K562 (cell line): Measurements from ENCODE around the gene SERTAD1. TPM values are rescaled to one million over a fixed set of nuclear protein-coding genes. Genes with fewer than 3 reads are reported as not detected.

Experiments
- ATAC-seq: fragments of 200-7000 bp; cut with Tn5 transposase; 3 replicates; pipeline ENCODE4 v1.9.1; 2020; ENCODE audit warnings: moderate library complexity
- BruUV-seq: library from RNA; stranded (reverse); fragments of 400-500 nt; replicated peaks from 2 replicates; lab custom pipeline; 2021; lab: Mats Ljungman, UMichigan
- CTCF ChIA-PET: fragments of 300-600 bp; formaldehyde crosslinking; extraction: SDS; loops from one replicate; lab custom pipeline; 2021; ENCODE audit warnings: low intra/inter-chr PET ratio; lab: Yijun Ruan, JAX
- POLR2A ChIA-PET: fragments of 300-600, 350-650 bp; sonication (Branson Sonifier 250); formaldehyde crosslinking; extraction: SDS; loops from one replicate; lab custom pipeline; 2021; ENCODE audit warnings: antibody characterized with exemption, inconsistent platforms; lab: Yijun Ruan, JAX
- DNase-seq, 4 experiments: peaks; one replicate each; pipeline versions ENCODE4 v3.0.0 to v3.0.0-alpha.2; 2011 to 2018; ENCODE audit warnings: low spot score in 3 of 4, mixed read lengths in 3 of 4; ENCODE audit errors: extremely low read depth in 1 of 4
- FAIRE-seq: peaks from 2 replicates; lab custom pipeline; 2011; peaks lifted over from hg19 to GRCh38; lab: Jason Lieb, UNC
- H2AFZ ChIP-seq: 2 replicates; pipeline ENCODE4 v1.6.0; 2011; ENCODE audit warnings: low read depth, low read length, control low read depth, inconsistent platforms
- H3K27ac ChIP-seq: fragments of 200-600 bp; 3 replicates; pipeline ENCODE4 v1.8.0; 2011; ENCODE audit warnings: low read depth, mild to moderate bottlenecking, control low read depth, inconsistent platforms, low read length, moderate library complexity, mixed read lengths; ENCODE audit errors: extremely low read depth
- H3K27me3 ChIP-seq, 2 experiments: fragments of 300-600 bp in 1 of 2; 2 replicates in 1 of 2; 3 replicates in 1 of 2; pipeline versions ENCODE4 v1.6.0 to v1.8.0; 2011; ENCODE audit warnings: inconsistent platforms in 2 of 2, low read length in 2 of 2, mild to moderate bottlenecking in 1 of 2, mixed read lengths in 1 of 2, moderate library complexity in 1 of 2; ENCODE audit not compliant: control insufficient read depth in 2 of 2, insufficient read depth in 2 of 2
- H3K36me3 ChIP-seq: fragments of 300-600 bp; 3 replicates; pipeline ENCODE4 v1.8.0; 2011; ENCODE audit warnings: mild to moderate bottlenecking, low read length, inconsistent platforms; ENCODE audit not compliant: control insufficient read depth, insufficient read depth
- H3K4me1 ChIP-seq, 2 experiments: fragments of 200-600 bp in 1 of 2; replicated peaks in 1 of 2; 2 replicates in 1 of 2; 3 replicates in 1 of 2; pipeline versions ENCODE4 v1.5.1 to v1.8.0; 2011; ENCODE audit warnings: inconsistent platforms in 2 of 2, low read length in 2 of 2, mild to moderate bottlenecking in 1 of 2, mixed read lengths in 1 of 2, moderate library complexity in 1 of 2; ENCODE audit not compliant: control insufficient read depth in 2 of 2, insufficient read depth in 2 of 2
- H3K4me2 ChIP-seq: 2 replicates; pipeline ENCODE4 v1.6.1; 2011; ENCODE audit warnings: low read length, control low read depth, inconsistent platforms, mixed read lengths; ENCODE audit not compliant: insufficient read depth
- H3K4me3 ChIP-seq: fragments of 200-600 bp; sonication (generic), shearing (Covaris generic); 2 replicates; pipeline ENCODE4 v1.5.1; 2016; ENCODE audit warnings: control low read depth, inconsistent platforms
- H3K79me2 ChIP-seq: fragments of 200-600 bp; 3 replicates; pipeline ENCODE4 v1.8.0; 2011; ENCODE audit warnings: low read length, inconsistent platforms; ENCODE audit not compliant: control insufficient read depth, insufficient read depth
- H3K9ac ChIP-seq, 2 experiments: 2 replicates each; pipeline versions ENCODE4 v1.6.0 to v1.6.1; 2011; ENCODE audit warnings: low read depth in 2 of 2, low read length in 2 of 2, control low read depth in 1 of 2, inconsistent platforms in 1 of 2, mild to moderate bottlenecking in 1 of 2, mixed read lengths in 1 of 2; ENCODE audit not compliant: insufficient read depth in 1 of 2
- H3K9me1 ChIP-seq: one replicate; pipeline ENCODE4 v1.6.0; 2011; ENCODE audit warnings: inconsistent platforms, mild to moderate bottlenecking, low read length, moderate library complexity; ENCODE audit not compliant: control insufficient read depth, insufficient read depth
- H3K9me3 ChIP-seq: replicated peaks from 2 replicates; pipeline ENCODE4 v1.5.1; 2011; ENCODE audit warnings: low read depth, low read length, inconsistent platforms; ENCODE audit not compliant: control insufficient read depth, insufficient read depth
- H4K20me1 ChIP-seq: replicated peaks from 2 replicates; pipeline ENCODE4 v1.6.1; 2011; ENCODE audit warnings: low read length, inconsistent platforms, mixed read lengths; ENCODE audit not compliant: control insufficient read depth, insufficient read depth
- MCM5 ChIP-seq: fragments of 450-650 bp; IDR thresholded peaks from 2 replicates; pipeline ENCODE4 v1.6.1; 2016; ENCODE audit warnings: low read depth
- PML ChIP-seq: IDR thresholded peaks from 2 replicates; pipeline ENCODE4 v1.6.1; 2012; ENCODE audit warnings: low read length, inconsistent platforms
- RBM25 ChIP-seq: fragments of 200-400 bp; formaldehyde crosslinking; IDR thresholded peaks from 2 replicates; pipeline ENCODE4 v1.6.1; 2018; ENCODE audit warnings: low read length, low read depth, moderate library complexity; ENCODE audit not compliant: severe bottlenecking
- TAF9B ChIP-seq: fragments of 450-650 bp; IDR thresholded peaks from 2 replicates; pipeline ENCODE4 v1.6.1; 2018; ENCODE audit warnings: mild to moderate bottlenecking; ENCODE audit not compliant: partially characterized antibody
- THRAP3 ChIP-seq: fragments of 450-650 bp; IDR thresholded peaks from 2 replicates; pipeline ENCODE4 v1.6.1; 2016; ENCODE audit warnings: mild to moderate bottlenecking, inconsistent platforms, borderline replicate concordance
- ZNF224 ChIP-seq: sonication (generic); formaldehyde crosslinking; IDR thresholded peaks from 2 replicates; pipeline ENCODE4 v1.8.0; 2022; ENCODE audit warnings: mild to moderate bottlenecking, missing genetic modification reagents
- WGBS: fragments of 100-300 bp; shearing (Covaris generic); methylation state at CpG from one replicate; pipeline ENCODE4 v1.1.6; 2016; ENCODE audit warnings: low coverage, mixed read lengths; ENCODE audit not compliant: insufficient coverage; ENCODE audit errors: missing lambda C conversion rate; 5-methylcytosine and 5-hydroxymethylcytosine counted together
- in situ Hi-C: fragments of 300-500 bp; cut with MboI; formaldehyde crosslinking; loops from 4 replicates; pipeline ENCODE4 v1.15.0; 2018; ENCODE audit warnings: inconsistent platforms, mixed read lengths
- intact Hi-C: fragments of 100-400 bp; cut with micrococcal nuclease; formaldehyde crosslinking; loops from 2 replicates; pipeline ENCODE4 v1.14.2; 2022
- polyA plus RNA-seq, 8 experiments: library from polyadenylated mRNA; depleted of rRNA in 4 of 8; stranded (reverse) in 5 of 8; unstranded in 3 of 8; fragments of >200 nt; fragmentation: Nextera tagmentation in 2 of 8; fragmentation: Illumina TruSeq in 1 of 8; extraction: Ambion mirVana in 2 of 8; extraction: Trizol in 1 of 8; gene quantifications; 2 replicates each; pipeline versions ENCODE4 v1.2.1 to v1.2.3, GENCODE V29; 2011 to 2014; ENCODE audit warnings: inconsistent platforms in 1 of 8, missing spikeins in 1 of 8
- total RNA-seq, 7 experiments: library from RNA; depleted of rRNA in 6 of 7; stranded (reverse); fragments of >200 nt in 6 of 7; fragmentation: Illumina TruSeq in 2 of 7; extraction: Trizol in 2 of 7; gene quantifications; 2 replicates each; pipeline versions ENCODE4 v1.2.1 to v1.2.3, GENCODE V29; 2011 to 2021; ENCODE audit warnings: low replicate concordance in 1 of 7
- TF ChIP-seq, protein P1 (sequence below), 2 experiments: IDR thresholded peaks; 2 replicates each; pipeline ENCODE4 v1.6.1; 2011; ENCODE audit warnings: borderline replicate concordance in 1 of 2, control low read depth in 1 of 2, low read depth in 1 of 2, low read length in 1 of 2, mild to moderate bottlenecking in 1 of 2, mixed read lengths in 1 of 2, moderate library complexity in 1 of 2; ENCODE audit not compliant: insufficient read depth in 1 of 2, insufficient read length in 1 of 2, poor library complexity in 1 of 2, severe bottlenecking in 1 of 2; ENCODE audit errors: extremely low read depth in 1 of 2
- TF ChIP-seq, protein P2 (sequence below), 2 experiments: fragments of 450-650 bp; conservative IDR thresholded peaks; 2 replicates each; pipeline ENCODE4 v1.6.1; 2017; ENCODE audit warnings: mild to moderate bottlenecking in 2 of 2, moderate library complexity in 2 of 2
- TF ChIP-seq, protein P3 (sequence below): sonication (generic); formaldehyde crosslinking; IDR thresholded peaks from 2 replicates; pipeline ENCODE4 v1.8.0; 2022; ENCODE audit warnings: mild to moderate bottlenecking, missing genetic modification reagents
- TF ChIP-seq, protein P4 (sequence below), 2 experiments: fragments of 450-650 bp; IDR thresholded peaks; 2 replicates each; pipeline ENCODE4 v1.6.1; 2018; ENCODE audit warnings: mild to moderate bottlenecking in 2 of 2, low read depth in 1 of 2; ENCODE audit not compliant: partially characterized antibody in 2 of 2

SERTAD1 gene
- total and polyA plus RNA-seq, 9 of the 15 experiments (the other 6 are each of a cell fraction or from before 2014, with no cell fraction given) = 0.15 to 8.7 (median 4.9) TPM

DNA sequence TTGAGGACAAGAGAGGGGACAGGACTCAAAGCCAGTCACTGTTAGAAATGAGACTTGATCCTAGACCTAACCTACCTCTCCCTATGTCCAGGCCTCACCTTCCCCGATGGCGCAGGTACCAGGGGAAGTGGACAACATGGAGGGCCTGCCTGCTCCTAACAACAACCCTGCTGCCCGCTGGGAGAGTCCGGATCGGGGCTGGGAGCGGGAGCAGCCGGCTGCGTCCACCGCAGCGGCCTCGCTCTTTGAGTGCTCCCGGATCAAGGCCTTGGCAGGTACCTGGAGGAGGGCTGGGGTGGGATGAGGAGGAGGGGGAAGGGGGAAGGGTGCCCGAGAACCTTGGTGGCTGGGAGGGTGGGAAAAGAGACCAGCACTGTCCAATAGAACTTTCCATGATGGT, 46.7 kb upstream of the SERTAD1 start:
- H3K4me1 ChIP-seq = peaks cover 6 to 15% of the 10 kb centered on the region in 2 experiments; a peak in 4 of 5 replicates
- 92% methylated on average over 7 of the region's 13 CpGs for WGBS
- TF ChIP-seq TAF9B = no peak
- no peak for TF ChIP-seq PML
- TF ChIP-seq, protein P1, sequence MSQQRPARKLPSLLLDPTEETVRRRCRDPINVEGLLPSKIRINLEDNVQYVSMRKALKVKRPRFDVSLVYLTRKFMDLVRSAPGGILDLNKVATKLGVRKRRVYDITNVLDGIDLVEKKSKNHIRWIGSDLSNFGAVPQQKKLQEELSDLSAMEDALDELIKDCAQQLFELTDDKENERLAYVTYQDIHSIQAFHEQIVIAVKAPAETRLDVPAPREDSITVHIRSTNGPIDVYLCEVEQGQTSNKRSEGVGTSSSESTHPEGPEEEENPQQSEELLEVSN (IDR thresholded peaks at IDR 0.05; ENCODE audit: borderline replicate concordance in 1 of 2, extremely low read depth in 1 of 2, insufficient read depth in 1 of 2, insufficient read length in 1 of 2, low read depth in 1 of 2, low read length in 1 of 2, poor library complexity in 1 of 2, severe bottlenecking in 1 of 2) = no peak
- TF ChIP-seq, protein P2, sequence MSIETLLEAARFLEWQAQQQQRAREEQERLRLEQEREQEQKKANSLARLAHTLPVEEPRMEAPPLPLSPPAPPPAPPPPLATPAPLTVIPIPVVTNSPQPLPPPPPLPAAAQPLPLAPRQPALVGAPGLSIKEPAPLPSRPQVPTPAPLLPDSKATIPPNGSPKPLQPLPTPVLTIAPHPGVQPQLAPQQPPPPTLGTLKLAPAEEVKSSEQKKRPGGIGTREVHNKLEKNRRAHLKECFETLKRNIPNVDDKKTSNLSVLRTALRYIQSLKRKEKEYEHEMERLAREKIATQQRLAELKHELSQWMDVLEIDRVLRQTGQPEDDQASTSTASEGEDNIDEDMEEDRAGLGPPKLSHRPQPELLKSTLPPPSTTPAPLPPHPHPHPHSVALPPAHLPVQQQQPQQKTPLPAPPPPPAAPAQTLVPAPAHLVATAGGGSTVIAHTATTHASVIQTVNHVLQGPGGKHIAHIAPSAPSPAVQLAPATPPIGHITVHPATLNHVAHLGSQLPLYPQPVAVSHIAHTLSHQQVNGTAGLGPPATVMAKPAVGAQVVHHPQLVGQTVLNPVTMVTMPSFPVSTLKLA (conservative IDR thresholded peaks at IDR 0.05) = no peak
- no peak for TF ChIP-seq THRAP3
- TF ChIP-seq, protein P3, sequence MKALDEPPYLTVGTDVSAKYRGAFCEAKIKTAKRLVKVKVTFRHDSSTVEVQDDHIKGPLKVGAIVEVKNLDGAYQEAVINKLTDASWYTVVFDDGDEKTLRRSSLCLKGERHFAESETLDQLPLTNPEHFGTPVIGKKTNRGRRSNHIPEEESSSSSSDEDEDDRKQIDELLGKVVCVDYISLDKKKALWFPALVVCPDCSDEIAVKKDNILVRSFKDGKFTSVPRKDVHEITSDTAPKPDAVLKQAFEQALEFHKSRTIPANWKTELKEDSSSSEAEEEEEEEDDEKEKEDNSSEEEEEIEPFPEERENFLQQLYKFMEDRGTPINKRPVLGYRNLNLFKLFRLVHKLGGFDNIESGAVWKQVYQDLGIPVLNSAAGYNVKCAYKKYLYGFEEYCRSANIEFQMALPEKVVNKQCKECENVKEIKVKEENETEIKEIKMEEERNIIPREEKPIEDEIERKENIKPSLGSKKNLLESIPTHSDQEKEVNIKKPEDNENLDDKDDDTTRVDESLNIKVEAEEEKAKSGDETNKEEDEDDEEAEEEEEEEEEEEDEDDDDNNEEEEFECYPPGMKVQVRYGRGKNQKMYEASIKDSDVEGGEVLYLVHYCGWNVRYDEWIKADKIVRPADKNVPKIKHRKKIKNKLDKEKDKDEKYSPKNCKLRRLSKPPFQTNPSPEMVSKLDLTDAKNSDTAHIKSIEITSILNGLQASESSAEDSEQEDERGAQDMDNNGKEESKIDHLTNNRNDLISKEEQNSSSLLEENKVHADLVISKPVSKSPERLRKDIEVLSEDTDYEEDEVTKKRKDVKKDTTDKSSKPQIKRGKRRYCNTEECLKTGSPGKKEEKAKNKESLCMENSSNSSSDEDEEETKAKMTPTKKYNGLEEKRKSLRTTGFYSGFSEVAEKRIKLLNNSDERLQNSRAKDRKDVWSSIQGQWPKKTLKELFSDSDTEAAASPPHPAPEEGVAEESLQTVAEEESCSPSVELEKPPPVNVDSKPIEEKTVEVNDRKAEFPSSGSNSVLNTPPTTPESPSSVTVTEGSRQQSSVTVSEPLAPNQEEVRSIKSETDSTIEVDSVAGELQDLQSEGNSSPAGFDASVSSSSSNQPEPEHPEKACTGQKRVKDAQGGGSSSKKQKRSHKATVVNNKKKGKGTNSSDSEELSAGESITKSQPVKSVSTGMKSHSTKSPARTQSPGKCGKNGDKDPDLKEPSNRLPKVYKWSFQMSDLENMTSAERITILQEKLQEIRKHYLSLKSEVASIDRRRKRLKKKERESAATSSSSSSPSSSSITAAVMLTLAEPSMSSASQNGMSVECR (CRISPR knock-in tag) = no peak
- no peak for TF ChIP-seq ZNF224 (CRISPR knock-in tag)
- no peak for TF ChIP-seq MCM5
- TF ChIP-seq RBM25 = no peak
- TF ChIP-seq, protein P4, sequence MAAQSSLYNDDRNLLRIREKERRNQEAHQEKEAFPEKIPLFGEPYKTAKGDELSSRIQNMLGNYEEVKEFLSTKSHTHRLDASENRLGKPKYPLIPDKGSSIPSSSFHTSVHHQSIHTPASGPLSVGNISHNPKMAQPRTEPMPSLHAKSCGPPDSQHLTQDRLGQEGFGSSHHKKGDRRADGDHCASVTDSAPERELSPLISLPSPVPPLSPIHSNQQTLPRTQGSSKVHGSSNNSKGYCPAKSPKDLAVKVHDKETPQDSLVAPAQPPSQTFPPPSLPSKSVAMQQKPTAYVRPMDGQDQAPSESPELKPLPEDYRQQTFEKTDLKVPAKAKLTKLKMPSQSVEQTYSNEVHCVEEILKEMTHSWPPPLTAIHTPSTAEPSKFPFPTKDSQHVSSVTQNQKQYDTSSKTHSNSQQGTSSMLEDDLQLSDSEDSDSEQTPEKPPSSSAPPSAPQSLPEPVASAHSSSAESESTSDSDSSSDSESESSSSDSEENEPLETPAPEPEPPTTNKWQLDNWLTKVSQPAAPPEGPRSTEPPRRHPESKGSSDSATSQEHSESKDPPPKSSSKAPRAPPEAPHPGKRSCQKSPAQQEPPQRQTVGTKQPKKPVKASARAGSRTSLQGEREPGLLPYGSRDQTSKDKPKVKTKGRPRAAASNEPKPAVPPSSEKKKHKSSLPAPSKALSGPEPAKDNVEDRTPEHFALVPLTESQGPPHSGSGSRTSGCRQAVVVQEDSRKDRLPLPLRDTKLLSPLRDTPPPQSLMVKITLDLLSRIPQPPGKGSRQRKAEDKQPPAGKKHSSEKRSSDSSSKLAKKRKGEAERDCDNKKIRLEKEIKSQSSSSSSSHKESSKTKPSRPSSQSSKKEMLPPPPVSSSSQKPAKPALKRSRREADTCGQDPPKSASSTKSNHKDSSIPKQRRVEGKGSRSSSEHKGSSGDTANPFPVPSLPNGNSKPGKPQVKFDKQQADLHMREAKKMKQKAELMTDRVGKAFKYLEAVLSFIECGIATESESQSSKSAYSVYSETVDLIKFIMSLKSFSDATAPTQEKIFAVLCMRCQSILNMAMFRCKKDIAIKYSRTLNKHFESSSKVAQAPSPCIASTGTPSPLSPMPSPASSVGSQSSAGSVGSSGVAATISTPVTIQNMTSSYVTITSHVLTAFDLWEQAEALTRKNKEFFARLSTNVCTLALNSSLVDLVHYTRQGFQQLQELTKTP (IDR thresholded peaks at IDR 0.05; ENCODE audit: low read depth in 1 of 2, partially characterized antibody in 2 of 2) = no peak

More for the DNA sequence above, 46.7 kb upstream of the SERTAD1 start:
- Histone ChIP-seq H3K27me3 (no peaks in the 10 kb centered on the region), H2AFZ (no peak overlapping the region), H4K20me1 (no peaks in the 10 kb centered on the region), H3K36me3 (no peaks in the 10 kb centered on the region), H3K9me3 (no peaks in the 10 kb centered on the region; the same call in 1 of the 2 replicates), H3K79me2 (no peaks in the 10 kb centered on the region), H3K9me1 (no peaks in the 10 kb centered on the region), H3K4me2 (no peak overlapping the region), H3K4me3 (no peak overlapping the region), H3K27ac (no peak overlapping the region; the same call in 2 of the 3 replicates), H3K9ac (0 out of 4 replicates have a peak overlapping the region, but pooled peaks of 1 of the 2 experiments have one; percentile 28)
- POLR2A ChIA-PET = no interaction called here
- in situ Hi-C loops (no loop called here), intact Hi-C loops (no loop called here)
- no peak for ATAC-seq
- BruUV-seq = no TSS peak
- DNase-seq = no peak
- CTCF ChIA-PET = no interaction called here
- FAIRE-seq = no peak
